Osteocyte (in vitro differentiated cells): ENCODE data around the gene NCOR2. TPM values are rescaled to one million over a fixed set of nuclear protein-coding genes. Genes with fewer than 3 reads are reported as not detected.
"Not testable (repeated sequence)": the region's sequence is repeated elsewhere in the genome, so short reads cannot be mapped to it uniquely, and the experiment has no call there.

Source experiments
- DNase-seq: peaks from one replicate; pipeline ENCODE4 v3.0.0; 2021; ENCODE audit warnings: mixed read lengths; ENCODE audit not compliant: unreplicated experiment; ENCODE audit errors: extremely low spot score
- H3K27ac Mint-ChIP-seq: one replicate; pipeline ENCODE4 v1.8.0; 2021; ENCODE audit warnings: mild to moderate bottlenecking, mixed read lengths; ENCODE audit not compliant: unreplicated experiment
- H3K27me3 Mint-ChIP-seq: one replicate; pipeline ENCODE4 v1.8.0; 2021; ENCODE audit warnings: mixed read lengths; ENCODE audit not compliant: unreplicated experiment
- H3K36me3 Mint-ChIP-seq: one replicate; pipeline ENCODE4 v1.8.0; 2021; ENCODE audit warnings: mixed read lengths; ENCODE audit not compliant: unreplicated experiment
- H3K4me1 Mint-ChIP-seq: one replicate; pipeline ENCODE4 v1.8.0; 2021; ENCODE audit warnings: mixed read lengths; ENCODE audit not compliant: unreplicated experiment
- H3K4me3 Mint-ChIP-seq: one replicate; pipeline ENCODE4 v1.8.0; 2021; ENCODE audit warnings: mild to moderate bottlenecking, moderate library complexity, mixed read lengths; ENCODE audit not compliant: unreplicated experiment
- H3K9me3 Mint-ChIP-seq: one replicate; pipeline ENCODE4 v1.8.0; 2021; ENCODE audit warnings: mixed read lengths; ENCODE audit not compliant: unreplicated experiment
- total RNA-seq: library from RNA; stranded (reverse); gene quantifications from 2 replicates; pipeline ENCODE4 v1.2.1, GENCODE V29; 2021
- TF ChIP-seq, protein P1 (sequence below): fragments of 200-600 bp; sonication (generic); IDR thresholded peaks from 2 replicates; pipeline ENCODE4 v1.5.0; 2021; ENCODE audit warnings: antibody characterized with exemption, mild to moderate bottlenecking, moderate library complexity

Gene NCOR2
- total RNA-seq, 1 donor from 2014 or later: 362 TPM

DNA sequence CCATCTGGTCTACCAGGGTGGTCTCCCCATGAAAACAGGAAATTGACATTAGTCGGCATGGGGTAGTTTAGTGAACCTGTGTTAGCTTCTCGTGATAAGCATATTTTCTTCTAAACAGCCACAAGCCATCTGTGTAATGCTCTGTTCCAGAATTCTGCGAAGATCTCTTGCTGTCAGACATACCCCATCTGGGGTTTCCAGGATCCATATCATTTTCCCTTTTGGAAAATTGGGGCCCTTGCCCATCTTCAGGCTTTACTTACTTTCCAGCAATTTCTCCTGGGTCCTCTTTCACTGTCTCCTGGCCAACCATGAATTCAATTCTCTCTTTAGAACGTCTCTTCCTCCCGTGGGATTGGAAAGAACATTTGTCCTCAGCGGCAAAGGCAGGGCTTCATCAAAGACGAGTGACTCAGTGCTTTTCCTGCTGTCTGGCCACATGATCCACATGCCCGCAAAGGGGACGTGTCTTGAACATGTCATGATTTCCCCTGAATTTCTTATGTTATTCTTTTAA is 21.4 kb upstream of the NCOR2 start:
- Mint-ChIP-seq H3K4me3 (no peak overlapping the region), H3K27ac (peak overlapping the region; percentile 58)

DNA sequence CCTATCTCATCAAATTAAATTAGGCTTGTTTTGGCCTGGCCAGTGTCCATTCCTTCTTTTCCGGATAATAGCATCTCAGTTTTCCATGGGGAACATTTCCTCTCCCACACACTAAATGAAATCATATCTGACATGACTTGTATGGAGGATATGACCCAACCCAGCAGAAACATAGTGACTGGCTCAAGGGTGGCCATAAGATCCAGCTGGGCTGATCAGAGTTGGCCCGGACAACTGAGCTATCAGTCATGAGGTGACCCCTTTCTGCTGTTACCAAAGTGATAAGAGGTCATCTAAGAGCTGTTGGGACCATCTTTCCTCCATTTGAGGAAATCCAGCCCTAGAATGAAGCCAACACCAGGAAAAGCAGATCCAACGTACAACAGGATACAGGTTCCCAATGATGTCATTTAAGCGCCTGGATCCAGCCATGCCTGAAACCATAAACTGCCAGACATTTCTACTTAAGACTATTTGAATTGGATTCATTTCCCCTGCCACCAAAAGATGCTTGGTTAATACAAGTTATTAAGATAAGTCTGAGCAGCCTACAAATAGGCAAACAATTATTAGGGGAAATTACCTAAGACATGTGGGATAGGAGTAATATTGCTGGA is 20.7 kb upstream of the NCOR2 start:
- H3K4me3 Mint-ChIP-seq: no peak overlapping the region
- H3K9me3 Mint-ChIP-seq: no peaks in the 10 kb centered on the region
- H3K27ac Mint-ChIP-seq: no peak overlapping the region
- no peaks in the 10 kb centered on the region for H3K27me3 Mint-ChIP-seq
- no peak for DNase-seq
- peaks cover 15% of the 10 kb centered on the region for H3K4me1 Mint-ChIP-seq
- TF ChIP-seq, protein P1, sequence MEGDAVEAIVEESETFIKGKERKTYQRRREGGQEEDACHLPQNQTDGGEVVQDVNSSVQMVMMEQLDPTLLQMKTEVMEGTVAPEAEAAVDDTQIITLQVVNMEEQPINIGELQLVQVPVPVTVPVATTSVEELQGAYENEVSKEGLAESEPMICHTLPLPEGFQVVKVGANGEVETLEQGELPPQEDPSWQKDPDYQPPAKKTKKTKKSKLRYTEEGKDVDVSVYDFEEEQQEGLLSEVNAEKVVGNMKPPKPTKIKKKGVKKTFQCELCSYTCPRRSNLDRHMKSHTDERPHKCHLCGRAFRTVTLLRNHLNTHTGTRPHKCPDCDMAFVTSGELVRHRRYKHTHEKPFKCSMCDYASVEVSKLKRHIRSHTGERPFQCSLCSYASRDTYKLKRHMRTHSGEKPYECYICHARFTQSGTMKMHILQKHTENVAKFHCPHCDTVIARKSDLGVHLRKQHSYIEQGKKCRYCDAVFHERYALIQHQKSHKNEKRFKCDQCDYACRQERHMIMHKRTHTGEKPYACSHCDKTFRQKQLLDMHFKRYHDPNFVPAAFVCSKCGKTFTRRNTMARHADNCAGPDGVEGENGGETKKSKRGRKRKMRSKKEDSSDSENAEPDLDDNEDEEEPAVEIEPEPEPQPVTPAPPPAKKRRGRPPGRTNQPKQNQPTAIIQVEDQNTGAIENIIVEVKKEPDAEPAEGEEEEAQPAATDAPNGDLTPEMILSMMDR: no peak
- no peaks in the 10 kb centered on the region for H3K36me3 Mint-ChIP-seq

More for the DNA sequence above, 21.4 kb upstream of the NCOR2 start:
- no peaks in the 10 kb centered on the region for H3K27me3 Mint-ChIP-seq
- DNase-seq: no peak
- H3K36me3 Mint-ChIP-seq: no peaks in the 10 kb centered on the region
- TF ChIP-seq, protein P1: no peak
- H3K4me1 Mint-ChIP-seq: peaks cover 15% of the 10 kb centered on the region
- H3K9me3 Mint-ChIP-seq: no peaks in the 10 kb centered on the region

DNA sequence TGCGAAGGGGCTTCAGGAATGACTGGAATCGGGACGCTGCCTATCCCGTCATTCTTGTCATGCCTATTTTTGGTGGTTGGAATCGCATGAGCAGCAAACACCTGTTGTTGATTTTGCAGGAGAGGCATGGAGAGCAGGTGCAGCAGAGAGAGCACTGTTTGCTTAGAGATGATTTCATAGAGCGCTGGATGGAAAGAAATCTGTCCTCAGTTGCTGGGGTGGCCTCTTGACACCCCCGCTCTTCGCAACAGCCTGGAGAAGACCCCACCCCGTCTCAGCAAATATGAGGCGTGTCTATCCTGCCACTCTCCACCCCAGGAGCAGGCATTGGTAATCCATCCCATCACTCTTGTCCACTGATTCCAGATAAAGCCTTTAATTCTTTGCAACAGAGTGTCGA is 19.3 kb upstream of the NCOR2 start:
- Mint-ChIP-seq H3K4me3 (no peak overlapping the region), H3K27me3 (no peaks in the 10 kb centered on the region), H3K27ac (no peak overlapping the region), H3K4me1 (peaks cover 16% of the 10 kb centered on the region), H3K9me3 (no peaks in the 10 kb centered on the region), H3K36me3 (no peaks in the 10 kb centered on the region)
- no peak for DNase-seq
- TF ChIP-seq, protein P1: no peak

DNA sequence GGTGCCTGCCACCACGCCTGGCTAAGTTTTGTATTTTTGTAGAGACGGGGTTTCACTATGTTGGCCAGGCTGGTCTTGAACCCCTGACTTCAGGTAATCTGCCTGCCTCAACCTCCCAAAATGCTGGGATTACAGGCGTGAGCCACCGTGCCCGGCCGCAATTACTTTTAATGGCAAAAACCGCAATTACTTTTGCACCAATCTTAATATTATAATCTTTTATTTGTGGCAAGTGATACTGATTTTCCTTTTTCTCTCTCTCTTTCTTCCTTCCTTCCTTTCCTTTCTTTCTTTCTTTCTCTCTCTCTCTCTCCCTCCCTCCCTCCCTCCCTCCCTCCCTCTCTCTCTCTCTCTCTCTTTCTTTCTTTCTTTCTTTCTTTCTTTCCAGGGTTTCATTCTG is 17.1 kb upstream of the NCOR2 start:
- not testable (repeated sequence) for H3K27me3 Mint-ChIP-seq, H3K27ac Mint-ChIP-seq, H3K9me3 Mint-ChIP-seq, H3K4me3 Mint-ChIP-seq, H3K36me3 Mint-ChIP-seq, DNase-seq
- peaks cover 20% of the 10 kb centered on the region for H3K4me1 Mint-ChIP-seq

DNA sequence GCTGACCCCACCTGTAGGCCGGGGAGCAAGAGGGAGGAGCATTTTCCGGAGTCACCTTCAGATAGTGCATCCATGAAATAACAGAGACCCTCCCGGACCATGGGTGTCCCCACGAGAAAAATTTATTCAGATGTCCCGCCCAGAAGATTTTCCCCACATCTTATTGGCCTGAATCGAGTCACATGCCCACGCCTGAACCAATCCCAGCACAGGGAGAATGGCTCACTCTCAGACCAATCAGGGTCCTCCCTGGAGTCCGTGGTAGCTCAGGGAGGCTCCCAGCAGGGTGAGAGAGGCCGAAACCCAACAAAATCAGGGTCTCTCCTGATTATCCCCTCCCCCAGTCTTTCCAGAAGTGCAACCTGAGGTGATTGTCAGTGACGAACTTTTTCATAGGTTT is 16.4 kb upstream of the NCOR2 start:
- Mint-ChIP-seq H3K4me3 (no peak overlapping the region), H3K27ac (no peak overlapping the region), H3K36me3 (no peaks in the 10 kb centered on the region), H3K4me1 (peaks cover 16% of the 10 kb centered on the region), H3K9me3 (no peaks in the 10 kb centered on the region), H3K27me3 (no peaks in the 10 kb centered on the region)
- TF ChIP-seq, protein P1: no peak
- no peak for DNase-seq
